Stimulated activated naive CD8-positive, alpha-beta T cell treated with anti-CD3 and anti-CD28 coated beads, Interleukin-15, amount 100 ng/mL, for 72 hours (primary cell): Measurements from ENCODE around the gene THSD7B.
"Not testable (repeated sequence)": the region's sequence is repeated elsewhere in the genome, so short reads cannot be mapped to it uniquely, and the experiment has no call there.

Source experiments
- ATAC-seq: fragments of 150-1000 bp; cut with Tn5 transposase; 2 replicates; pipeline ENCODE4 v1.10.0; 2021; ENCODE audit warnings: mild to moderate bottlenecking, moderate library complexity
- DNase-seq, 2 donors: peaks; one replicate each; pipeline ENCODE4 v3.0.0; 2021 to 2022
- H3K27ac Mint-ChIP-seq, 2 donors: one replicate each; pipeline ENCODE4 v1.8.0; 2022; ENCODE audit warnings: mild to moderate bottlenecking in 2 of 2, mixed read lengths in 2 of 2, moderate library complexity in 2 of 2
- H3K27me3 Mint-ChIP-seq: one replicate; pipeline ENCODE4 v1.8.0; 2022; ENCODE audit warnings: mixed read lengths
- H3K4me1 Mint-ChIP-seq: one replicate; pipeline ENCODE4 v1.8.0; 2022; ENCODE audit warnings: mild to moderate bottlenecking, mixed read lengths
- H3K4me3 Mint-ChIP-seq, 2 donors: one replicate each; pipeline ENCODE4 v1.8.0; 2022; ENCODE audit warnings: mild to moderate bottlenecking in 2 of 2, mixed read lengths in 2 of 2, moderate library complexity in 1 of 2
- H3K9me3 Mint-ChIP-seq, 2 donors: one replicate each; pipeline ENCODE4 v1.8.0; 2022; ENCODE audit warnings: mixed read lengths in 2 of 2

THSD7B gene

GRCh38 chr2:137659616-137660015 is 894.3 kb downstream of the THSD7B start:
- no peak for ATAC-seq
- peaks cover 0 to 4% of the 10 kb centered on the region in 2 donors for H3K9me3 Mint-ChIP-seq
- no peak overlapping the region for H3K27ac Mint-ChIP-seq
- no peaks in the 10 kb centered on the region for H3K27me3 Mint-ChIP-seq
- H3K4me1 Mint-ChIP-seq: no peaks in the 10 kb centered on the region
- no peak for DNase-seq
- H3K4me3 Mint-ChIP-seq: no peak overlapping the region

- H3K9me3 Mint-ChIP-seq: no peaks in the 10 kb centered on the region
- no peaks in the 10 kb centered on the region for H3K4me1 Mint-ChIP-seq
- H3K27me3 Mint-ChIP-seq: no peaks in the 10 kb centered on the region
- no peak for DNase-seq
- H3K27ac Mint-ChIP-seq: no peak overlapping the region
- H3K4me3 Mint-ChIP-seq: no peak overlapping the region
- no peak for ATAC-seq
These were observed 904.8 kb downstream of the THSD7B start for GRCh38 chr2:137670111-137670510.

- Mint-ChIP-seq H3K4me3 (no peak overlapping the region), H3K27ac (no peak overlapping the region), H3K27me3 (no peaks in the 10 kb centered on the region), H3K4me1 (no peaks in the 10 kb centered on the region), H3K9me3 (no peaks in the 10 kb centered on the region)
- ATAC-seq (no peak), DNase-seq (no peak)
These were observed 907.7 kb downstream of the THSD7B start for GRCh38 chr2:137672989-137673552.

GRCh38 chr2:137674991-137675390 is 909.6 kb downstream of the THSD7B start:
- H3K9me3 Mint-ChIP-seq: no peaks in the 10 kb centered on the region
- DNase-seq (no peak), ATAC-seq (no peak)
- H3K4me1 Mint-ChIP-seq: no peaks in the 10 kb centered on the region
- H3K4me3 Mint-ChIP-seq: no peak overlapping the region
- no peak overlapping the region for H3K27ac Mint-ChIP-seq
- H3K27me3 Mint-ChIP-seq: no peaks in the 10 kb centered on the region

- Mint-ChIP-seq H3K27ac (no peak overlapping the region), H3K4me1 (no peaks in the 10 kb centered on the region), H3K4me3 (no peak overlapping the region), H3K27me3 (no peaks in the 10 kb centered on the region), H3K9me3 (no peaks in the 10 kb centered on the region)
- DNase-seq (no peak), ATAC-seq (no peak)
These were observed 910.4 kb downstream of the THSD7B start for GRCh38 chr2:137675584-137676327.

GRCh38 chr2:137676346-137676745 is 911.0 kb downstream of the THSD7B start:
- no peaks in the 10 kb centered on the region for H3K9me3 Mint-ChIP-seq
- H3K27me3 Mint-ChIP-seq: no peaks in the 10 kb centered on the region
- ATAC-seq (no peak), DNase-seq (no peak)
- H3K4me3 Mint-ChIP-seq: no peak overlapping the region
- H3K4me1 Mint-ChIP-seq: no peaks in the 10 kb centered on the region
- H3K27ac Mint-ChIP-seq: no peak overlapping the region

GRCh38 chr2:137677466-137677865 is 912.1 kb downstream of the THSD7B start:
- ATAC-seq (no peak), DNase-seq (no peak)
- Mint-ChIP-seq H3K9me3 (no peaks in the 10 kb centered on the region), H3K4me1 (no peaks in the 10 kb centered on the region), H3K27ac (no peak overlapping the region), H3K4me3 (no peak overlapping the region), H3K27me3 (no peaks in the 10 kb centered on the region)

GRCh38 chr2:137689549-137689948 is 924.2 kb downstream of the THSD7B start:
- peaks cover 0 to 4% of the 10 kb centered on the region in 2 donors for H3K9me3 Mint-ChIP-seq
- DNase-seq (no peak), ATAC-seq (no peak)
- H3K27me3 Mint-ChIP-seq: no peaks in the 10 kb centered on the region
- no peak overlapping the region for H3K27ac Mint-ChIP-seq
- no peak overlapping the region for H3K4me3 Mint-ChIP-seq
- no peaks in the 10 kb centered on the region for H3K4me1 Mint-ChIP-seq

- Mint-ChIP-seq H3K27ac (no peak overlapping the region), H3K27me3 (no peaks in the 10 kb centered on the region), H3K4me1 (no peaks in the 10 kb centered on the region), H3K4me3 (no peak overlapping the region), H3K9me3 (no peaks in the 10 kb centered on the region)
- no peak for DNase-seq
- no peak for ATAC-seq
These were observed 928.2 kb downstream of the THSD7B start for GRCh38 chr2:137693534-137693933.

GRCh38 chr2:137696916-137697315 is 931.6 kb downstream of the THSD7B start:
- no peaks in the 10 kb centered on the region for H3K4me1 Mint-ChIP-seq
- no peaks in the 10 kb centered on the region for H3K9me3 Mint-ChIP-seq
- DNase-seq: no peak
- no peak overlapping the region for H3K4me3 Mint-ChIP-seq
- no peaks in the 10 kb centered on the region for H3K27me3 Mint-ChIP-seq
- no peak overlapping the region for H3K27ac Mint-ChIP-seq
- no peak for ATAC-seq

- not testable (repeated sequence) for H3K9me3 Mint-ChIP-seq, ATAC-seq, H3K27me3 Mint-ChIP-seq, H3K4me1 Mint-ChIP-seq, H3K4me3 Mint-ChIP-seq, DNase-seq, H3K27ac Mint-ChIP-seq
These were observed 934.9 kb downstream of the THSD7B start for GRCh38 chr2:137700250-137700649.

GRCh38 chr2:137700681-137701080 is 935.3 kb downstream of the THSD7B start:
- Mint-ChIP-seq H3K27me3 (no peaks in the 10 kb centered on the region), H3K4me3 (no peak overlapping the region), H3K4me1 (no peaks in the 10 kb centered on the region), H3K27ac (no peak overlapping the region), H3K9me3 (no peaks in the 10 kb centered on the region)
- ATAC-seq: no peak
- DNase-seq: no peak

GRCh38 chr2:137705296-137705695 is 940.0 kb downstream of the THSD7B start:
- H3K27me3 Mint-ChIP-seq: no peaks in the 10 kb centered on the region
- ATAC-seq: no peak
- H3K4me1 Mint-ChIP-seq: no peaks in the 10 kb centered on the region
- peaks cover under 1 to 2% of the 10 kb centered on the region in 2 donors for H3K9me3 Mint-ChIP-seq
- H3K4me3 Mint-ChIP-seq: no peak overlapping the region
- no peak for DNase-seq
- H3K27ac Mint-ChIP-seq: peak overlapping the region in 1 of 2 donors; percentile 12

GRCh38 chr2:137706786-137707613 is 941.7 kb downstream of the THSD7B start:
- H3K4me1 Mint-ChIP-seq: no peaks in the 10 kb centered on the region
- no peaks in the 10 kb centered on the region for H3K27me3 Mint-ChIP-seq
- H3K27ac Mint-ChIP-seq: no peak overlapping the region
- H3K9me3 Mint-ChIP-seq: peaks cover 6 to 9% of the 10 kb centered on the region in 2 donors
- no peak overlapping the region for H3K4me3 Mint-ChIP-seq
- ATAC-seq: no peak
- no peak for DNase-seq

GRCh38 chr2:137708311-137708710 is 943.0 kb downstream of the THSD7B start:
- DNase-seq (no peak), ATAC-seq (no peak)
- Mint-ChIP-seq H3K4me3 (no peak overlapping the region), H3K27me3 (no peaks in the 10 kb centered on the region), H3K4me1 (no peaks in the 10 kb centered on the region), H3K27ac (no peak overlapping the region), H3K9me3 (peaks cover 9 to 10% of the 10 kb centered on the region in 2 donors)

- no peaks in the 10 kb centered on the region for H3K4me1 Mint-ChIP-seq
- no peak for DNase-seq
- H3K4me3 Mint-ChIP-seq: no peak overlapping the region
- peaks cover 6 to 14% of the 10 kb centered on the region in 2 donors for H3K9me3 Mint-ChIP-seq
- peak; percentile 37 for ATAC-seq
- H3K27me3 Mint-ChIP-seq: no peaks in the 10 kb centered on the region
- H3K27ac Mint-ChIP-seq: no peak overlapping the region
These were observed 950.4 kb downstream of the THSD7B start for GRCh38 chr2:137715731-137716191.
